Activated CD8-positive, alpha-beta memory T cell treated with anti-CD3 and anti-CD28 coated beads, Interleukin-2, amount 10 ng/mL, durations not matched to agents 7 days and 5 days (primary cell): ENCODE data around the gene PLAA. TPM values are rescaled to one million over a fixed set of nuclear protein-coding genes. Genes with fewer than 3 reads are reported as not detected.

Source experiments
- total RNA-seq, 2 experiments: library from RNA; stranded (reverse); gene quantifications; one replicate each; pipeline ENCODE4 v1.2.3, GENCODE V29; 2021

The PLAA gene
- total RNA-seq, 2 experiments from 2014 or later = 36.4 to 44.1 TPM

Other genes with a start within 250 kb of the PLAA start
- 10 to 100 TPM; 18.0 to 18.1 TPM for gene CAAP1, start 54.4 kb downstream of the PLAA start, total RNA-seq
- gene IFT74, start 9.2 kb upstream of the PLAA start, total RNA-seq = 10 to 100 TPM; 11.8 to 12.1 TPM
- gene LRRC19, start 58.4 kb upstream of the PLAA start, total RNA-seq = not detected
- not detected for gene TEK, start 162.0 kb upstream of the PLAA start, total RNA-seq